HG03520 (cell line): ENCODE data around the gene EYS.
"Not testable (repeated sequence)": the region's sequence is repeated elsewhere in the genome, so short reads cannot be mapped to it uniquely, and the experiment has no call there.

ENCODE experiments used
- ATAC-seq: cut with Tn5 transposase; IDR thresholded peaks from one replicate; pipeline ENCODE4 v1.9.1; 2021; ENCODE audit warnings: mild to moderate bottlenecking, moderate library complexity; ENCODE audit not compliant: unreplicated experiment

Gene EYS

DNA sequence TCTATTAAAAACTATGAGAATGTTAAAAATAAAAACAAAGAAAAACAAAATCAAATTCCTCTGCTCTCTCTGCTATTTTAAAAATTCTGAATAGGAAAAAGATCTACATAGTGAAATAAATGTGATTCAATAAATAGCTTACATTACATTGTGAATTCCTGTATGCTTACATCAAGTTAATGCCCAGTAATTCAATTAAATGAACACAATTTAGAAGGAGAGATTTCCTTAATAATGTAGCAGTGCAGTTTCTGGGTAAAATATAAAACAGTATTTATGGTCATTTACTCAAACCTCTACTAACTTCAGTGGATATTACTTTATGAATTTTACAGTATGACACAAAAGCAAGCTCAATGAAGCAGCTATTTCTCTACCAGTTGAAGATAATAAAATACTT, 594.6 kb downstream of the EYS start:
- ATAC-seq, result no peak

GRCh38 chr6:65110031-65110430, 597.0 kb downstream of the EYS start:
- ATAC-seq, result no peak

GRCh38 chr6:65098349-65098748, 608.7 kb downstream of the EYS start:
- ATAC-seq, result no peak

- no peak for ATAC-seq
Measured at GRCh38 chr6:65091561-65091960, 615.5 kb downstream of the EYS start.

GRCh38 chr6:65088575-65088974, 618.5 kb downstream of the EYS start:
- ATAC-seq, result no peak

DNA sequence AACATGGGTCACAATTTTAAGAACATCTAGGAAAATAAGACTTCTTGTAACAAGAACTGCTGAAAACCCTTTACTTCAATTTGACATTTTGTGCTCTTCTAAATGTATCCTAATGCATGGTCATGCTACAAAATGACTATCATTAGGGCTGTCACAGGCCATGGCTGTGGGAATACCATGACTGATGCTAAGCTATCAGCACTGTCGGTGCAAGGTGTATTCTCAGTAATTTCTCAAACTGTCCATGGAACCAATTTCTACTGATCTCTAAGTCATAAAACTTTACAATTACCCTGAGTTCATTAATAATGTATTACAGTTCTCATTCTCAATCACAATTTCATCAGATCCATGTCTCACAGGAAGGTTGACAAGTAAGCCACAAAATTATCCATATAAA, 625.3 kb downstream of the EYS start:
- no peak for ATAC-seq

DNA sequence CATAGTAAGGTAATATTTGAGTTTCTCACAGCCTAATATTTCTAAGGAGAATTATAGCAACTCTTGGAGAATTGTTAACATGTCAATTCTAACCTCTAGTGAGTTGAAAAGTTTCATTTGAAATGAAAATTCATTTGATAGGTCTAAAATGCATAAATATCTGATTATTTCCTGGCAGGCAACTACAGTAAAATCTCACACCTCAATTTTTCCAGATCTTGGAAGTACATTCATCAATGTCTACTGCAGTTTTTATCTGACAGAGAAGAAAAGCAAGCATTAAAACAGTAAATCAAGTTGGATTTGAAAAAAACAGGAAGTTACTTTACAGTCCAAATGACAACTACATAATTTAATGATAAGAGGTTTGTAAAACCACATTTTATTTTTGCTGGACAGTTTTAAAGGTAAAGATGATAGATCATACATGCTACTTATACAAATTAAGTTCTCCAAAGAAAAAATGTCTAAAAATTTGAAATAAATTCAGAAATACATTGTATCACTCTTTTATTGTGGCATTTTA, 631.3 kb downstream of the EYS start:
- no peak for ATAC-seq

GRCh38 chr6:65072500-65072899, 634.5 kb downstream of the EYS start:
- no peak for ATAC-seq

DNA sequence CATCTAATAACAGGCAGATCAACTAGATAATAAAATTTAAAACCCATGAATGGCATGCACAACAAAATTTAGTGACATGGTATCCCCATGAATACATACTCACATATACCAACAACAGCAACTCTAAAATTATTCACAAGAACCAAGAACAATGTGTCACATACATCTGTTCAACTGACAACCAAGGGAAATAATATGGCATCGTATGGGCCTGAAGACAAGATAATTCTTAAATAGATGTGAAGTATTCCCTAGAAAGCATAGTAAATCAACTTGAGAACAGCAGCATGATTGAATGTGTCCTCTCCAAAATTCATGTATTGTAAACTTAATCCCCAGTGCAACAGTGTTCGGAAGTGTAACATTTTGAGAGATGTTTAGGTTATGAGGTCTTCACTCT, 635.5 kb downstream of the EYS start:
- ATAC-seq, result no peak

GRCh38 chr6:65064844-65065243, 642.2 kb downstream of the EYS start:
- no peak for ATAC-seq

DNA sequence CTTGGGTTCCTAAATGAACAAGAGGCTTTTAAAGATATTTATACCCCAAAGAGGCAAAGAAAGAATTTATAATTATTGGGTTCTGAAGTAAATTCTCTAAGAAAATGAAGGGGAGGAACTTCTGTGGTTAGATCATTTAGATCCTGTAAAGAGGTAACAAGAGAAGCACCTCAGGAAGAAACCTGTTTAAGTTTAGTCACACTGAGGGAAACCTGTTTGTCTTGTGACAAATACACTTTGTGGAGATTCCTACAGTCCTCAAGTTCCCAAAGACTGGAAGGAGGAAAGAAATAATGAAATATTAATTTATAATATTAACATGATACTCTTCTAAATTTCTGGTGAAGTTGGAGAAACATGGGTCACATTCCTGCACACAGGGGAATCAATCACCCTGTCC, 647.5 kb downstream of the EYS start:
- no peak for ATAC-seq

GRCh38 chr6:65055545-65055944, 651.5 kb downstream of the EYS start:
- ATAC-seq, result no peak

DNA sequence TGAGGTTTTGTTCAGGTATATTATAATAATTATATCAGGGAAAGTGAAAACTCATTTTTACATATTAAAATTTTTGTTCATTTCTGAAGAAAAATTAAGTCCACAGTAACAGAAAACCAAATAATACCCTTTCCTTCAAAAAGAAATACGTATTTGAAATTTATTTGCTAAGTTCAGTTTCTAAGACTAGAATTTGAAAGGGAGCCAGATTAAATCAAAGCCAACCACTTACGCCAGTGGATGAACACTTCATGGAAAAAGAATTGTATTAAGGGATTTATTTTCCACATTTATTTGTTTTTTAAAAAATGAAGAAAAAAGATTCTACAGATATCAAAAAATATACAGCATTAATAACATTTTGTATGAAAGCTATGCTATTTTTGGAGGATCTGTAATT, 654.4 kb downstream of the EYS start:
- no peak for ATAC-seq

DNA sequence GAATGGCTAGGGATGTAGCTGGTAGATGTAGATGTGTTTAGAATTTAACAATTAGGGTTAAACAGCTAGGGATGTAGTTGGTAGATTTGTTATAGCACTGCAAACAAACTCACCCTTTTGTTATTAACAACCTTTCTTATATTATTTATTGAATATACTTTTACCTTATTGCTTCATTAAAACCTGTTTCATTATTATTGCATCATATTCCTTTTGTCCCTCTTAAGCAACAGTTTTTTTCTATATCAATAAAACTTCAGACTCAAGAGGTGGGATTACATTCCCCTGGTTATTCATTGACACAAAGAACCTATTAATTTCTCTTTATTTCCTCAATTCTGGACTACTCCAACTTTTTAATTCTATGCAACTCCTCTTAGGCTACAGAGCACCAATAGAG, 661.2 kb downstream of the EYS start:
- no peak for ATAC-seq

- no peak for ATAC-seq
Measured at GRCh38 chr6:65014006-65014405, 693.0 kb downstream of the EYS start.

GRCh38 chr6:65006788-65007187, 700.2 kb downstream of the EYS start:
- no peak for ATAC-seq

- no peak for ATAC-seq
Measured at GRCh38 chr6:65004283-65004682, 702.7 kb downstream of the EYS start.

DNA sequence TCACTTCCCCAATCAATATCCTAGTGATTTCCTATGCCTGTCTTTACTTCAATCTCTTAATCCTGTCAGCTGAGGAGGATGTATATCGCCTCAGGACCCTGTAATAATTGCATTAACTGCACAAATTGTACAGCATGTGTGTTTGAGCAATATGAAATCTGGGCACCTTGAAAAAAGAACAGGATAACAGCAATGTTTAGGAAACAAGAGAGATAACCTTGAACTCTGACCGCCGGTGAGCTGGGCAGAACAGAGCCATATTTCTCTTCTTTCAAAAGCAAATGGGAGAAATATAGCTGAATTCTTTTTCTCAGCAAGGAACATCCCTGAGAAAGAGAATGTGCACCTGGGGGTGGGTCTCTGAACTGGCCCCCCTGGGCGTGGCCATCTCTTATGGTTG, 704.1 kb downstream of the EYS start:
- ATAC-seq, result not testable (repeated sequence)

DNA sequence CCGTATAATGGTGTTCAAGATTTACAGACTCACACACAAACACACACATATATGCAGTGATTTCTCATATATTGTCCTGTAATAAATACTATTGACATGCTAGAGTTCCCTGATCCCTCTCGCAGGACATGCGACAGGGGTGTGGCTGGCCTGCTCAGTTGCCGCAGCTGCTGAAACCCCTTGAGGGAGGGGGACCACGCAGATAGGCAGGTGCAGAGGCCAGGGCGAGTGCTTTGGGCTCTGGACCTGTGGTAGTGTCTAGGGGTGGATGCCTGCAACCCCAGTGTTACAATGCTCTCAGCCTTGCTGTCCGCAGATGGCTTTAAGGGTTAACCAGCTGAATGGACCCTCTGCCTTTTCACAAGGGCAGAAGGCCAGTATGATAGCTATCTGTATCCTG, 706.2 kb downstream of the EYS start:
- ATAC-seq, result no peak

GRCh38 chr6:64998204-64998603, 708.8 kb downstream of the EYS start:
- no peak for ATAC-seq

- no peak for ATAC-seq
Measured at GRCh38 chr6:64996301-64996700, 710.7 kb downstream of the EYS start.

GRCh38 chr6:64990652-64991304, 716.2 kb downstream of the EYS start:
- no peak for ATAC-seq

GRCh38 chr6:64988148-64988547, 718.9 kb downstream of the EYS start:
- ATAC-seq, result no peak
